IPS DF 4.7 (cell line): ENCODE data around the gene ERN2.

Experiments used
- DNase-seq: peaks from one replicate; pipeline ENCODE4 v3.0.0-alpha.2; 2013; ENCODE audit warnings: low spot score; ENCODE audit errors: extremely low read depth

Gene ERN2

DNA sequence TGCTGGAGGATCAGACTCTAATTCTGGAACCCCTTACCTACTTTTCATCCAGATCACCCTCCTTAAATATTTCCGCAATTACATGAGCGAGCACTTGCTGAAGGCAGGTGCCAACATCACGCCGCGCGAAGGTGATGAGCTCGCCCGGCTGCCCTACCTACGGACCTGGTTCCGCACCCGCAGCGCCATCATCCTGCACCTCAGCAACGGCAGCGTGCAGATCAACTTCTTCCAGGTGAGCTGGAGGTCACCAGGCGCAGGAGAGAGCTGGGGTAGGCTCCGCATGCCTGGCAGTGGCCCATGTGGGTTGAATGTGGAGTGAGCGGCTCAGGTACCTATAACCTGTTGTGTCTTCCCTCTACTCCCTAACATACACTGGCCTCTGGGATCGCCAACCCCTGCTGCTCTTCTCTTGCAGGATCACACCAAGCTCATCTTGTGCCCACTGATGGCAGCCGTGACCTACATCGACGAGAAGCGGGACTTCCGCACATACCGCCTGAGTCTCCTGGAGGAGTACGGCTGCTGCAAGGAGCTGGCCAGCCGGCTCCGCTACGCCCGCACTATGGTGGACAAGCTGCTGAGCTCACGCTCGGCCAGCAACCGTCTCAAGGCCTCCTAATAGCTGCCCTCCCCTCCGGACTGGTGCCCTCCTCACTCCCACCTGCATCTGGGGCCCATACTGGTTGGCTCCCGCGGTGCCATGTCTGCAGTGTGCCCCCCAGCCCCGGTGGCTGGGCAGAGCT, 23.4 kb downstream of the ERN2 start:
- no peak for DNase-seq

DNA sequence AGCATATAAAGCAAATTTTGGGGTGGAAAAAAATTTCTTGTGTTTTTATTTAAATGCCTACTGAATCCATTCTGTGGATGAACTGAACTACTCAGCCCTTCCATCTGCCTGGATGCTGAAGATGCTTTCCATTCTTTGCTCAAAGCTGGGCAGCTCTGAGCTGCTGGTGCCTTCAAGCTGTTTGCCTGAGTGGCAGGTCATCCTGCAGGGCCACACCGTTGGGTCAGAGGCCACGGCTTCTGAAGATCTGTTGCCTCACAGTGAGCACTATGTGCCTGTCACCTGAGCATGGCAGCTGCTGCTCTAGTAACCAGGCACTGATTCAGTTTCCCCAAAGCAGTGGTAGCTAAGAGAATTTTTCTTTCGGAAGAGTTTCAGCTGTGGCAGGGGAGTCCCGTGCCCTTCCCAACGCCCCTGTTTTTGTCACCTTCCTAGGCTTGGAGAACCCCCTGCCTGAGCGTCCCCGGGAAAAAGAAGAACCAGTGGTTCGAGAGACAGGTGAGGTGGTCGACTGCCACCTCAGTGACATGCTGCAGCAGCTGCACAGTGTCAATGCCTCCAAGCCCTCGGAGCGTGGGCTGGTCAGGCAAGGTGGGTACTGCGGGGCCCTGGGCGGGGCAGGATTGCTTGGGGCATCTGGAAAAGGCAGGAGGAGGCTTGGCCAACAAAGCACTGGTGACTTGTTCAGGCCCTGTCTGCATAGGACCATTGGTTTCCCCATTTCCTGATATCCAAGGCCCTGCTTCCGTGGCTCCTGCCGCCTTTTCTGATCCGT, 25.8 kb downstream of the ERN2 start:
- DNase-seq, result no peak

DNA sequence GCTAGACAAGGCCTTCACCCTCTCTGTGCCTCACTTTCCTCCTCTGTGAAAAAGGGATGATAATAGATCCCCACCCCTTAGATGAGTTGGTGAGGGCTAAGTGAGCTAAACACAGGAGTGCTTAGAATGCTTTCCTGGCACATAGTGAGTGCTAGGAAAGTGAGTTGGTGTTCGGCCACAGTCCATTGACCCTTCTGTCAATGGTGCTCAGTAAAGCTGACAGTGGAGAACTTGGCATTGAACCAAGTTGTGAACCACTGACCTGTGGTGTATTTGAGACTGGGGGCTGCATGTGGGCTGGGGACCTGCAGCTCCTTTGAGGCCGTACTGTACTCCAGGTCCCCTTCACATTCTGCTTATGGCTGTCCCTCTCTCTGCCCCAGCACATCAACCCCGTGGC, 29.5 kb downstream of the ERN2 start:
- DNase-seq, result no peak

DNA sequence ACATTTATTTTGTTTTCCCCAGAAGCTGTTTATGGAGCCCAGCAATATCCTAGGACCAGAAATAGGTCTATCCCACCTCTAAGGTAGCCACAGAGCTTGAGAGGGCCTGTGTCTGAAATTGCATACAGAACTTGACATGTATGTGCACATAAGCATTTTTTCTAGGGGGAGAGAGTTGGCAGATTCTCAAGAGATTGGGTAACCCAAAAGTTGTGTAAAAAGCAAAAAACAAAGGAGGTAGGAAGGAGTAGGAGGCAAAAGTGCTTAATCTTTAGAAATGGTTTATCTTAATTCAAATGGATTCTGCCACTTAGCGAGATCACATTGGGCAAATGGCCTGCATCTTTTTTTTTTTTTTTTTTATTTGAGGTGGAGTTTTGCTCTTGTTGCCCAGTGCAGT, 30.8 kb downstream of the ERN2 start:
- DNase-seq, result no peak

DNA sequence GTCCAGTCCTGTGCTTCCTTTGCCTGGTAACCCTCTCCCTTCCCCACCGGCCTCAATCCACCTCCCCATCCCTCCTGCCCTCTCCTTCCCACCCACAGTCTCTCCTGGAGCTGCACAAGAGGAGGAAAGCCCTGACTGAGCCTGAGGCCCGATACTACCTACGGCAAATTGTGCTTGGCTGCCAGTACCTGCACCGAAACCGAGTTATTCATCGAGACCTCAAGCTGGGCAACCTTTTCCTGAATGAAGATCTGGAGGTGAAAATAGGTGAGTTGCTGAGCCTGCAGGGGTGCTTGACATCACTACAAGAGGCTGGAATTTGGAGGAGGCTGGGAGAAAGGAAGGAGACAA, 33.1 kb downstream of the ERN2 start:
- DNase-seq, result no peak

DNA sequence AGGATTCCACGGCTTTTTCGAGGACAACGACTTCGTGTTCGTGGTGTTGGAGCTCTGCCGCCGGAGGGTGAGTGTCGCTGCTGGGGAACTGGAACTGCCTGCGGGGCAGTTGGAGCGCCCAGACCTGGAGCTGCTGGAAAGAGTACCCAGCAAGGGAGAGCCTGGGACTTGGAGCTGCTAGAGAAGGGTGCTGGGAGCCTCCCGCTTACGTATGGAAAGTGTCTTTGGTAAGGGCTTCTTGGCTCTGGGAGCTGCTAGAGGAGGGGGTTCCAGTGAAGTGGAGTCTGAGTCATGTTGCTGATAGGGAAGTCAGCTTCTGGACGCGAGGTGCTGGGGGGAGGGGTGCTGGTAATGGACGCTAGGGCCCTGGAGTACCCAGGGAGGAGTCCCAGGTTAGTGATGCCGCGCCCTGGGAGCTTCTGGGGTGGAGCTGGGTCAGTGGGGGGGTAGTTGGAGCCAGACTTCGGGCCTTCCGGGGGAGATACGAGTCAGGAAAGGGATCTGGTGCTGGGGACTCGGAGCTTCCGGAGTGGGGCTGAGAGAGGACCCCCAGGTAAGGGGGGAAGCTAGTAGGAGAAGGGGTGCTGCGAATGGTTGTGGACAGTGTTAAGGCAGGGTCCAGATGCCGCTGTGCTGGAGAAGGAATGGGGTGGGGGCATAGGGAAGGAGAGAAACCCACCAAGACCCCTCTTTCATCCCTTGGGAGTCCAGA, 33.6 kb downstream of the ERN2 start:
- no peak for DNase-seq

DNA sequence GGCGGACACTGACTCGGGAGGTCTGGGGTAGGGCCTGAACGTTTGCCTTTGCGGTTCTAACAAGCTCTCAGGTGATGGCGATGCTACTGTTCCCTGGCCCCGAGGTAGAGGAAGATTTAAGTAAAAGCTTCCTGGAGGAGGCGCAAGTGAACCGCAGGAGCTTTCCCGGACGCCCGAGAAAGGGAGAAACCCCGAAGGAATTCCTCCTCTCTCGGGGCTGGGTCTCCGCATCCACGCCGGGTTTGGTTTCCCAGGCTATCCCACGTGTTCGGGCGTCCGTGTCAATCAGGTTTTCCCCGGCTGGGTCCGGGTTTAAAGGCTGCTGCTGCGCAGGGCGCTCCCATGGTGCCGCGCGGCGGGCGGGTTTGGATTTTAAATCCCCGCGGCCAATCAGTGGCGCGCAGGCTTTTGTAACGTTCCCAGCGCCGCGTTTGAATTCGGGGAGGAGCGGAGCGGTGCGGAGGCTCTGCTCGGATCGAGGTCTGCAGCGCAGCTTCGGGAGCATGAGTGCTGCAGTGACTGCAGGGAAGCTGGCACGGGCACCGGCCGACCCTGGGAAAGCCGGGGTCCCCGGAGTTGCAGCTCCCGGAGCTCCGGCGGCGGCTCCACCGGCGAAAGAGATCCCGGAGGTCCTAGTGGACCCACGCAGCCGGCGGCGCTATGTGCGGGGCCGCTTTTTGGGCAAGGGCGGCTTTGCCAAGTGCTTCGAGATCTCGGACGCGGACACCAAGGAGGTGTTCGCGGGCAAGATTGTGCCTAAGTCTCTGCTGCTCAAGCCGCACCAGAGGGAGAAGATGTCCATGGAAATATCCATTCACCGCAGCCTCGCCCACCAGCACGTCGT, 34.4 kb downstream of the ERN2 start, which contains the start of gene PLK1:
Gene PLK1 (plus strand): TSS at position 460 of the 844 bp plus-strand sequence. CDS start 44 bp downstream, at position 504.
- peak; percentile 66 for DNase-seq

DNA sequence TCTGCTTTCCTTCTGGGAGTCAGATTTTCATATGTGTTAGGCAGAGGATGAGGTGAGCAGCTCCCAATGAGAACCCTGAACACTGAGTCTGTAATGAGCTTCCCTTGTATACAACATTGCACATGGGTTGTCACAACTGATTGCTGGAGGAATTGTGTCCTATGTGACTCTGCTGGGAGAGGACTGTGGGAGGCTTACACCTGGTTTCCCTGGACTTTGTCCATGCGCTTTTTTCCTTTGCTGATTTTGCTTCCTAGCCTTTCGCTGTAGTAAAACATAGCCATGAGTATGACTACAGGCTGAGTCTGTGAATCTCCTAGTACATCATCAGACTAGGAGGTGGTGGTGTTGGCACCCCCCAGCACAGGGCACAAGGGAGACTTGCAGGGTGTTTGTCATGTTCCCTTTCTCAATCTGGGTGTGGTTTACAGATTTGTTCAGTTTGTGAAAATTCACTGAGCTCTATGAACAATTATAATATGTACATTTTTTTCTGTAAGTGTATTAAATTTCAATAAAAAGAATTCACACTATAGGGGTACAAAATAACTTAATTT, 36.0 kb downstream of the ERN2 start:
- no peak for DNase-seq

DNA sequence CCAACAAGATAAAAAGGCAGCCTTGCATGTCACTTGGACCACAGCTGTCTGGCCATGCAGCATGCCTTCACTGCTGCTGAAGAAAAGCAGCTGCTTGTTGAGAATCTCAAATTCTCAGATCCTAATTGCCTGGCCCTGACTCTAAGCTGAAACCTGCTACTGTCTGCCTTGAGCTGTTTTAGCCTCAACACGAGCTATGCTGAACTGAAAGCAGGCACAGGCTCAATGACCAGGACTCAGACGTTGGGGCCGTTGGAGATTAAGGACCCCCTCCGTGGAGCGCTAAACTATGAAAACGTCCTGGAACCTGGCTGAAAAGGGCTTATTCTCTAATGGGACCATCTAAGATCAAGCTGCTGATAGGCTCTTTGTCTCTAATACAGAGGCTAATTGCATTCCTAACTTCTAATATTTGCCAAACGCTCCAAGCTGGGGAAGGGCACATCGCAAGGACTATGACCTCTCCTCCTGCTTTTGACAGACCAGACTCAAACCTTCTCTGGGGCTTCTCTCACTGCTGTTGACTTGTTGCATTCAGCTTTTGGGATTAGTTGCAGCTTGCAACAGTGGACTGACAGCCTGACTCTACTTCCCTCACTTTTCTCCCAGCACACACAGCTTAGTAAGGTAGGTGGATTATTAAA, 38.9 kb downstream of the ERN2 start:
- no peak for DNase-seq

DNA sequence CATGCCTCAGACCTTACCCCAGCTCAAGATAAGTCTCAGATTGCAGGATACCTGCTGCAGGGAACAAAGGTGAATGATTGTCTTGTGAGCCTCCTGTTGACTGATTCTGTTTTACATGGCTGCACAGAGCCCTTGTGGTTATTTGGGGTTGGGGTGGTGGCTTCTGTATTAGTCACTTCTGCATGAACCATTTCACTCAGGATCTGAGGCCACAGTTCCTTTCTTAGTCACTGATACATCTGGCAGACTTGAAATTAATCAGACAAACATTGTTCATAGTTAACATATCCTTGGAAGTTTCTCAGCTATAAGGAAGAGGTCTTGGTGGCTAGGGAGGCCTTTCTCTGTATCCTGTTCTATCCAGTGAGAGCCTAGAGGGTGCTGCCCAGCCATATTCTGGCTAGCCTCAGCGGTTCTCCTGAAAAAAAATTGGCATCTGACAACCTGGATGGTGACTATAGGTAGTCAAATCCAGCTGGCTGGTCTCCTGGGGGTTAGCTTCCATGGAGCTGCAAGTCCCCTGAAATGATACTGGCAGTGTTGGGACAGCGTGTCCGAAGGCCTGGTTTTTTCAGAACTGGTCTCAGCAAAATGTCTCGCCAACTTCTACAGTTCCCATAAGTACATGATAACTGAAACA, 42.8 kb downstream of the ERN2 start:
- DNase-seq, result no peak

DNA sequence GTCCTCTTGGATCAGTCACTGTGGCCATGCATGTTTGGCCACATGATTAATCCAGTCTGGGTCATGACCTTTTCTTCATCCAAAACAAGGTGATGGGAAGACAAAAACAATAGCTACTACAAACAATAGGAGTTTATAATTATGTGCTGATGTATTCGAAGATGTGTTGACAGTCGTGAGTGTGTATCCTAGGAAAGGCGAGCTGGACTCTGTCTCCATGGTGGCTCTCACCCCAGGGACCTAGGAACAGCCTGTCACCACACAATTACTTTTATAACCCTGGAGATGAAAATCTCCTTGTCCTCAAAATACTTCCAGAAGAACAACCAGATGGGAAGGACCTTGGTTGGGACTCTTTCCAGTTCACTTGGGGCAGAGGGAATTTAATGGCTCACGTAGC, 44.1 kb downstream of the ERN2 start:
- no peak for DNase-seq

DNA sequence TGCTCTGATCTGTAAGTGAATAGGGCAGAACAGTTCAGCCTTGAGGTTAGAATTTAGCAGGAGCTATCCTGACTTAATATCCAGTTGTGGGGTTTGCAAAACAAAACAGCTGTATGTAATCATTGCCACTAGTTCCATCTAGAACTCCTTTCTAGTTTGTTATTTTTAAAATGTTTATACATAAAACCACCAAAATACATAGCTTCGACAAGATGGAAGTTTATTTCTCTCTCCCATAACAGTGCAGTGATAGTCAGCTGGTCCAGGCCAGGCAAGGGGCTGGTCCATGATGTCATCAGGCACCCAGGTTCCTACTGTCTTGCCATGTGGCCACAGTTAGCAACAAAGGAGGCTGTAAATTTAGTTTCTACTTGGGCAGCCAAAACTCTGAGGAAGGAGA, 44.8 kb downstream of the ERN2 start:
- no peak for DNase-seq

DNA sequence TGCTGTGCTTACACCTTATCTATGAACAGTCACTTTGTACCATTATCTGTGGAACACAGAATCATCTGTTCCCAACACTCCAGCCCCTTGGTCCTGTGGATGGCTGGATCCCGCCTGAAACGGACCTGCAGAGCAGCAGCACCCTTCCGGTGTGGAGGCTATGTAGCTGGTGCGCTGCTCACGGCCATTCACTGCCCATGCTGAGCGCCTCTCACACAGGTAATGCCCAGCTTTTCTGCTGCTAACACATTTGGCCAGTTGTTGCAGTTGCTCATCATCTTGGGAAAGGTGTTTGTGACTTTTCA, 45.7 kb downstream of the ERN2 start:
- DNase-seq, result no peak

DNA sequence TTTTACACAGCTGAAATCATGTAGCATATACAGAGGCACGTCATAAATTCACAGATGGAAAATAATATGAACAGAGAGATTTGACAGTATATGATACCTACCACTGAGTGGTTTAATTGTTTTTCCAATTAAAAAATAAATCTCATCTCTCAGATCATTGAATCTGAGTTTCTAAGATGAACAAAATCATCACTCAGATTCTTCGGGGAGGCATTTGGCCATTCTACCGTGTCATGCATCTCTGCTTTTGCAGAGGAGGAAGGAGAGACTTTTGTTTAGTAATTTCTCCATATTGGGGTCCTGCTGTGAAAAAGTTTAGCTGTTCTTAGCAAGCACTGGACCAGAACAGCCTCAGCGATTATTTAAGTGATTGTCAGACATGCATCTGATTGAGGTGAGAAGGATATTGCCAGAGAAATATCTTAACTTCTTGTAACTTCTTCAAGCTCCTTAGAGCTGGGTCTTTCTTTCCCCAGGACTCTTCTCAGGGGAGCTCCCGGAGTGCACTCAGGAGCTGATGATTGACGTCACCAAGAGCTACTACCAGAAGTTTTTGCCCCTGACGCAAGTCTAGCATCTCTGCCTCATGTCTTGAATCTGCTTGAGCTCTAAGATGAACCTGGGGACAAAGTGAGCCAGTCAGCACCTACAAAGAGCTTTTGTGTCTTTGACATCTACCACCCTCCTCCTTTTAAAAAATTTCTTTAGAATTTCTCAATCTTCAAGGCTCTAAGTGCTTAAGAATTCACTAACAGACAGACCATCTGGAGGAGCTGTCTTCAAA, 46.3 kb downstream of the ERN2 start:
- no peak for DNase-seq

DNA sequence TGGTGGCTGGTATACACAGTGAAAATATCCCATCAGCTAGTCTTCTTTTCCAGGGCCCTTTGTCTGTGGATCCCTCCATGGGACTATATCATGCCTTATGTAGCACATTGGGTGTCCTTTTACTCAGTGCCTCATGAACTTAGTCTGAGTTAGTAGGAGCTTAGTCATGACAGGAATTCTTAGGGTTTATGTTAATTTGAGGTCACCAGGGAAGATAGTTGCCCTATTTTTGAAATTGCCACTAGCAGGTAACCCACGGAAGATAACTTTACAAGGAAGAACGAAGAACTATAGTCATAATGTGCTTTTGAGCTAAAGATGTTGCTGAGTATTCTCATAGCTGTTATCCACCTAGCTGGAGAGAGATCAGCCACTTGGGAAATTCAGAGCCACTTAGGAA, 49.1 kb downstream of the ERN2 start:
- no peak for DNase-seq

DNA sequence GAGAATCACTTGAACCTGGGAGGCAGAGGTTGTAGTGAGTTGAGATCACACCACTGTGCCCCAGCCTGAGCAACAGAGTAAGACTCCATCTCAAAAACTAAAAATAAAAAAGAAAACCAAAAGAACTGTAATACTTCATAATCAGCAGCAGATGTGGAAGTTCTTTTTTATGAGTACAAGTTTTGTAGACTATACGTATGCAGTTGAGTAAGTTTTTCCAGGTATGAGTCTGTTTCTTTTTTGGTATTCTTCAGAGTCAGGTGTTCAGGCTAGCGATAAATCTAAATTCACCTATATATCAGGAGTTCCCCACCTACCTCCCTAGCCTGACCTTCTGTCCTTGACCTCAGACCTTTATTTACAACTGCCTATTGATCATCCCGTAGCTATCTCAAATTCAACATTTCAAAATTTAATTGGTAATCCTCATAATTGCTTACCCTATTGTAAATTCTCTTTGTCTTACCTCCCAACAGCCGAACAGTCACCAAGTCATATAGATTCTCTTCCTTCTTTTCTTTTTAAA, 61.0 kb downstream of the ERN2 start:
- no peak for DNase-seq

DNA sequence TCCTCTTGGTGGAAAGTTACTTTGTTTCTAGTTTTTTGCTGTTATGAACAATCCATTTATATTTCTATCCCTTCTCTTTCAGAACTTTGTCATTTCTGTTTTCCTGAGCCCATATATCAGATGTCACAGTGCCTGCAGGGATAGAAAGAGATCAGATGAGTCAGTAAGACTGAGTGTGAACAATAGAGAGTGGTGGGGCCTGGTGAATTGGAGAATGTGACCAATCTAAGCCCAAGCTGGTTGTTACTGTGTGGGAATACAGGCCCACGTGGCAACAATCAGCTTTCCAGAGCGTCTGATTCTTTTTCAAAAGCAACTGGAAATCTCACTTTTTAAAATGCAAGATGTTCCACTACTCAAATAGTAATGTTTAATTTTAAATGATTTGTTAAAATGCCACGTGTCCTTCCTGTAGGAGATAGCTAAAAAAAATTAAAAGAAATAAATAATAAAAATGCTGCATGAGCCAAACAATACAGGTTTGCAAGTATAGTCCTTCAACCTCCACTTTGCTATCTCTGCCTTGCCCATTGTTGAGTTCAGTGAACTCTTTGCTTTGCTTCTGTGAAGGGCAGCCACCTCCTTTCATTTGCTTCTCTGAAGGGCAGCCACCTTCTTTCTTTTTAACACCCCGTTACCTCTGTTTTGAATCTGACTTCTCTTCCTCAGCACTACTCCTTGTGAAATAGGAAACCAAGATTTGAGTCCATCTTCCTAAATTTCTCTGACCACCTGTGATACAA, 62.2 kb downstream of the ERN2 start:
- no peak for DNase-seq

DNA sequence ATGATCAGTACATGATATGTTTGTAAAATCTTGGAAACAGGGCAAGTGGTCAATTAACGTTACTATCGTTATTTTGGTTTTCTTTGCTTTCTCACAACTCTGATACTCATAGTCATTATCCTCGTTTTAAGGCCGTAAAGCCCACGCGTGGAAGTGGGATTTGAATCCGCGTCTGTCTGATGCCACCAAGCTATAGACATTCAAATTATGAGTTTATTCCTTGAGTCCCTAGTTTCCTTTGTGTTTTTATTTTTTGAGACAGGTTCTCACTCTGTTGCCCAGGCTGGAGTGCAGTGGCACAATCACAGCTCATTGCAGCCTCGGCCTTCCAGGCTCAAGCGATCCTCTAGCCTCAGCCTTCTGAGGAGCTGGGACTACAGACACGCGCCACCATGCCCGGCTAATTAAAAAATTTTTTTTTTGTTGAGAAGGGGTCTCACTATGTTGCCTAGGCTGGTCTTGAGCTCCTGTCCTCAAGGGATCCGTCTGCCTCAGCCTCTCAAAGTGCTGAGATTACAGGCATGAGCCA, 70.7 kb downstream of the ERN2 start:
- no peak for DNase-seq
